SIG-M5 treated with dmso at 0.1 percent for 504 hours (cell line): ENCODE data around the gene ELFN2.
"Not testable (repeated sequence)": the region's sequence is repeated elsewhere in the genome, so short reads cannot be mapped to it uniquely, and the experiment has no call there.

Source experiments
- DNase-seq: peaks from one replicate; lab custom pipeline; 2025; ENCODE audit not compliant: unreplicated experiment; lab: John Stamatoyannopoulos, UW

The ELFN2 gene

DNA sequence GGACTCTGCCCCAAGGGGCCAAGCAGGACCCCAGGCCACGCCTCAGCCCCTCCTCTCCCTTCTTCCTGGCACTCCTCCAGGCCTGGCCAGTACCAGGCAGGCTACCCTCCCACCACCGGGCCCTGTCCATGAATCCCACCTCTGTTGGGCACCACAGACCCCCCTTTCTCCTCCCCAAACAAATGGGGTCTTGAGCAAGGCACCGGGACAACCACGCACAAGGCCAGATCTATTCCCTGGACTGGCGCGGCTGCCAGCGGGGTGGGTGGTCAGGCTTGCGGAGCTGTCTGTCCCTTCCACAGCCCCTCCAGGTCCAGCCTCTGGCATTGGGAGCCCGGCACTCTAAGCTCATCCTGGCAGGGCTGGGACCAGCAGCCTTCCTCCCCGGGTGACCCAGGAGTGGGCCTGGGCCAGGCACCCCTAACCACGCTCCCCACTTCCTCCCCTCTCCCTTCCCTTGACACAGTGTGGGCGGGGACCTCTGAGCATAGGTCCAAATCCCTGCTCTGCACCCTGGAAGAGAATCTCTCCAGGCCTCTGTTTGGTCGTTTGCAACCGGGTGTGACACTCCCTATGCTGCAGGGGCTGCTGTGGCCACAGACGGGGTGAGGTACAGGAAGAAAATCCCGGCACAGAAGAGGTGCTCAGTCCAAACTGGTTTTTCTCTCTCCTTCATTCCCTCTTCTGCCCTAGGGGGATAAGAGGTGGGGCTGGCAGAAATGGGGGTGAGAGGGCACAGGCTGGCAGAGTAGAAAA is 14.6 kb downstream of the ELFN2 start:
- DNase-seq: no peak

DNA sequence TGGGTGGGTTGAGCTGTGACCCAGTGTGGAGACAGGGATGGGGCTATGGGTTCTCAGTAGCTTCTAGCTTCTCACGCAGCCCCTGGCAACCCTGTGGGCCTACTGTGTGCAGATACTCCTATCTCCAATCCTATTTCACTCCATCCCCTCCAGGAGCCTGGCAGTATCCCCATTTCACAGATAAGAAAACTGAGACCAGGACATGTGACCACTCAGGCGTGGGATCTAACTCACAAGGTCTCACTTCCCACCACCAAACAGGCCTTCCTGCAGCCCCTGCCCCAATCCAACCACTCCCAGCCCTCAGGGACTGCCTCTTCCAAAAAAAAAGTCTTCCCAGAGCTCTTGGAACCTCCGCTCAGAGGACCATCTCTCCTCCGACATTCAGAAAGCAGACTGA is 15.6 kb downstream of the ELFN2 start:
- DNase-seq: no peak

- no peak for DNase-seq
Measured at GRCh38 chr22:37410174-37411055, 16.9 kb downstream of the ELFN2 start.

DNA sequence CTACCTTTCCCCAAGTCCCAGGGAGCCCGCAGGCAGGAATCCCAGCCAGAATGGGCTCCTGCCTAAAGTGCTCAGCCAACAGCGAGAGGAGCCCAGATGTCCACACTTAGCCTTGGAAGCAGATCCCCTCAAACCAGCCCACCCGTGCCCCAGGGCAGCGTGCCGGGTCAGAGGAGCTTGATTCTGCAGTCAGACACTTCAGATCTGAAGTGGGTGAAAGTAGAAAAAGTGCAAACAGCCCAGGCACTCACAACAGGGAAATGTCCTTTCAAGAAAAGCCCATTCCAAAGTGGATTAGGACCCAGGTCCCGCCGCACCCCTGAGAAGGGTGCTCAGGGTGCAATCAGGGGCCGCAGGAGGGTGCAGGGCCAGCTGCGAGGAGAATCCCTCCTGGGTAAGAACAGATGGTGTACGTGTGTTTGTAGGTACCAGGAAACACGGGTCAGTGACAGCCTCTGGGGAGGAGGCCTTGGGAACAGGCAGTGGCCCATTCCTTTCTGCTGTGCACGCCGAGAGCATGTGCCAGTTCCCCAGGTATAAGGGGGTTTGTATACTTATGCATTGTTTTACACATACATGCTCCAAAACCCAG is 17.7 kb downstream of the ELFN2 start:
- DNase-seq: no peak

GRCh38 chr22:37409031-37409430 is 18.2 kb downstream of the ELFN2 start:
- no peak for DNase-seq

GRCh38 chr22:37407856-37408255 is 19.4 kb downstream of the ELFN2 start:
- DNase-seq: no peak

DNA sequence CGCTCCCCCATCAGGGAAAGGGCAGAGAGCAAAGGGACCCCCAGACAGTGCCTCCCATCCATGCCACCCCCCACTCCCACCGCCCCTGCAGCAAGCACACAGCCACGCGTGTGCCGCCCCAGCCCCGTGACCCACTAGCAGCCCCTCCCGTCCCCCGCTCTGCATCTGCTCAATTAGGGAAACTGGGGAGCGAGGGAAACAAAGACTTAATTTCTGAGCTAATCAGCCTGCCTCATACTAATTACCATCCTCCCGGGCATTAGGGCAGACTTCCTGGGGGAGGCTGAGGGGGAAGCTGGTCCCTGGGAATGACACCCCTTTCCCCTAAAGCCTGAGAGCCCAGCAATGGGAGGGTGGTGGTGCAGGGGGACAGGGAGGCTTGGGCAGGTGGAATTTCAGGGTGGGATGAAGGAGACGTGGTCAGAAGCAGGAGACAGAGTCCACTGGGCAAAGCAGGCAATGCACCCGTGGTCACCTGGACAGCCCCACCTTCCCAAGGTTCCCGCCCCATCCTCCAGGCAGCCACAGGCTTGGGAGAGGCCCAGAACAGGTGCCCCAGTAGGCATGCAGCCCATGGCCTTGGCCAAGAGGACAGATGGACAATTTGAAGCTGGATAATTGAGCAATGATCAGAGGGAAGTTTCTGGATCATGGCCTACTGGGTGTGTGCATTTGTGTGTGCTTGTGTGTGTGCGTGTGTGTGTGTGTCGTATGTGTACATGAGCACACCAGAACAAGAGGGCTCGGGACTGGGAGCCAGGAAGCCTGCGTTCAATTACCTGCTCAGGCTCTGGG is 20.6 kb downstream of the ELFN2 start:
- DNase-seq: no peak

GRCh38 chr22:37404091-37404490 is 23.2 kb downstream of the ELFN2 start:
- no peak for DNase-seq

DNA sequence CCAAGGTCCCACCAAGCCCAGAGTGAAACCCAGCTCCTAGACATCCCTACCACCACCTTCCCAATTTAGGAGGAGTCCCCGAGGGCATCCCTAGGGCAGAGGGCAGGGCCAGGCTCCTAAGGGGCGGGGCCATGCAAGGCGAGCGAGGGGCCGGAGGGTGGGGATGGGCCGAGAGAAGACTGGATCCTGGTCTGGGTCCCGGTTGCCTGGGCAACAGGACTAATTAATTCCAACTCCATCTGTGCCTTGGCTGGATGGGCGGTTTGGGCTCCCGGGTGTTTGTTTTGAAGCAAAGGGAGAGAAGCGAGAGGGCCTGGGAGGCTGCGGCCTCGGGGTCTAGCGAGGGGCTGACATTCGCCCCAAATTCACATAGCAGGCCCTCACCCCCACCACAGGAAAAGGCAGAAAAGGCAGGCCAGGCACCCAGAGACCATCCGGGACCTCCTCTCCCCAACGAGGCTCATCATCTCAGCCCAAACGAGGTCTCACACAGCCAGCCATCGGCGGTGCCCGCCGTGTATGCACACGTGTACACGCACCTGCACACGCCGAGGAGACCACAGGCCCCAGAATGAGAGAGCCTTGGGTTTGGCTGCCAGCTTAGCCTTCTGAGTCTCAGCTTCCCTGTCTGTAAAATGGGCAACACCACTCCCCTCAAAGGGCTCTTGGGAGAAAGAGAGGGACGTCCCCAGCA is 23.9 kb downstream of the ELFN2 start:
- DNase-seq: no peak

DNA sequence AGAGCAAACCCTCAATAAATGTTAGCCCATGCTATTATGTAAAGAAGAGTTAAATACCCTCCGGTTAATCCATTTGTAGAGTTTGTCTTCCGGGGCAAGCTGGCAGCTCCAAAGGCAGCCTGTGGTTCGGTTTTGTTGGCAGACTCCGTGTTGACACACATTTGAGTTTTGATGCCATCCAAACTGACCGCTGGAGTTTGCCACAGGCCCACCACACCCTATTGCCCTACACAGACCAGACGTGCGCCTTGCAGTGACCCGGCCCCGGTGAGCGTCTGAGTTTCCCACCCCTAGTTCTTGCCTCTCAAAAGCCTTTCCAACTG is 25.1 kb downstream of the ELFN2 start:
- no peak for DNase-seq

DNA sequence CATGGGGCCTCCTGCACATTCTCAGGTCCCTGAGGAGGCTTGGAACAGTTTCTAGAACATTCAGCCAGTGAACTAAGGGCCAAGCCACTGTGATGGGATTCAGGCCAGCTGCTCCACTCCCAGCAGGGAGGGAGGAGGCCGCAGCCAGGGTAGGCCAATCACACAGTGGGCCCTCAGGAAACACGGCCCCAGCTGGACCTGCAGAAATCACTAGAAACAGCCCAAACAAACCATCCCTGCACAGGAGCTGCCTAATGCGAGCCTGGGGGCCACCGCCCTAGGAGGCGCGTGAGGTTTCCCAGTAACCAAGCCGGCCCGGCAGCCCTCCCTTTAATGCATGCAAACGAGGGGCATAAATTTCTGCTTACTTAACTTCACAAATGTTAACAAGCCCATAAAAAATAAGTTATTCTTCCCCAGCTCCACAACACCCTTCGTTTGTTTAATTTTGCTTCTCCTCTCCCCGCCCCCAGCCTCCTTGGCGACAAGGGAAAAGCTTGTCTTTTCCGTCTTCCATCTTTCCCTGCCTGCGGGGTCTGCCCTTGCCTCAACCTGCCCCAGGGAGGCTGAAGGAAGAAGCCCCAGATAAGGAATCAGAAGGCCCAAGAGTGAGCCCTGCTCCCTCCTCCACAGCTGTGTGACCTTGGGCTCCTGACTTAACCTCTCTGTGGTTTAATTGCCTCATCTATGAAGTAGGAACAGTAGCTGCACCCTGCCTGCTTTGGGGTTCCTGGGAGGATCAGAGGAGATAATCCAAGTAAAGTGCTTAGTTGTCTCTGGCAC is 25.7 kb downstream of the ELFN2 start:
- DNase-seq: no peak

DNA sequence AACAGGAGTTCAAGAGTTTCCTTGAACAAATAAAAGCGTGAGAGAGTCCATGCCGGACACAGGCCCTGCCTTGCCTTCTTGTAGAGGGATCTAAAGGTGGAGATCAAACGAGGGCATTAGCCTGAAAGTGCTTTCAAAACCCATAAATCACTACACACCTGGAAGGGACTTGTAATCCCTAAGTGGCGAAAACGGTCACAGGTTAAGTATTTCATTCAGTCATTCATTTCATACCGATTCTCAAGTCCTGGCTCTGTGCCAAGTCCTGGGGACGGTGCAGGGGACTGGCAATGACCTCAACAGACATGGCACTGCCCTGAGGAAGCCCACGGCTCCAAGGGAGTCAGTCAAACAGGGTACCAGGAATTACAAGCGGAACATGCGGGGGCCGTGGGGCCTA is 26.6 kb downstream of the ELFN2 start:
- no peak for DNase-seq

DNA sequence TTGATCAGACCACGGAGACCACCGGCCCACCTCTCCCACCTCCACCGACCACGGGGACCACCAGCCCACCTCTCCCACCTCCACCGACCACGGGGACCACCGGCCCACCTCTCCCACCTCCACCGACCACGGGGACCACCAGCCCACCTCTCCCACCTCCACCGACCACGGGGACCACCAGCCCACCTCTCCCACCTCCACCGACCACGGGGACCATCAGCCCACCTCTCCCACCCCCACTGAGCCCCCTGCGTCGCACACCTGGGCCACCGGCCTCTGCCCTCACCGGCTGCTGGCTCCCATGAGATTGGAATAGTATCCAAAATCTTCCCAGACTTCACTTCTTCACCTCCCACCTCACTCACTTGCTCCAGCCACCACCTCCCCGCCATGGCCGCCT is 27.8 kb downstream of the ELFN2 start:
- DNase-seq: not testable (repeated sequence)

GRCh38 chr22:37397226-37397625 is 30.1 kb downstream of the ELFN2 start:
- no peak for DNase-seq

DNA sequence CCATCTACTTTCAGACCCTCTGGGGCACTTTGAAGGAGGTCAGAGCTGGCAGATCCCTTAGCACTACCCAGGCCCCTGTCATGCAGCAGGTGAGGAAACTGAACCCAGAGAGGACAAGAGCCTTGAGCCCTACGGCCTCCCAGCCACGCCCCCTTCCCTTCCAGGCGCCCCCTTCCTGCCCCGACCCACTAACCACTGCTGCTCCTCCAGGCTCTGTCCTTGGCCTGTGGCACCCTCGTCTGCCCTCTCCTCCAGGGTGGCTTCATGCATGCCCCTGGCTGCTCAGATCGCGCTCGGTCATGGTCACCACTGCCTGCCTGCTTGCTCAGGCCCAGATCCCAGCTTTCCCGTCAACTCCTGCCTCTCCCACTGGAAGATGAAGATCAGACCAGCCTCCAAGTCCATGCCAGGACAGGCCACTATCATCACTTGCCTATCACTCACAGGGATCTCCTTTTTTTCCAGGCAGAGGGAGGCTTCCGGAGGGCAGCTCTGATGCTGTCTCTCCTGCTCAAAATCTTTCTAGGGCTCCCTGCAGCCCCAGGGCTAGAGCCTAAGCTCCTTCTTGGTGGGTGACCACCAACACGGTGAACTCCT is 30.7 kb downstream of the ELFN2 start:
- DNase-seq: no peak

GRCh38 chr22:37394341-37394740 is 32.9 kb downstream of the ELFN2 start:
- DNase-seq: no peak

DNA sequence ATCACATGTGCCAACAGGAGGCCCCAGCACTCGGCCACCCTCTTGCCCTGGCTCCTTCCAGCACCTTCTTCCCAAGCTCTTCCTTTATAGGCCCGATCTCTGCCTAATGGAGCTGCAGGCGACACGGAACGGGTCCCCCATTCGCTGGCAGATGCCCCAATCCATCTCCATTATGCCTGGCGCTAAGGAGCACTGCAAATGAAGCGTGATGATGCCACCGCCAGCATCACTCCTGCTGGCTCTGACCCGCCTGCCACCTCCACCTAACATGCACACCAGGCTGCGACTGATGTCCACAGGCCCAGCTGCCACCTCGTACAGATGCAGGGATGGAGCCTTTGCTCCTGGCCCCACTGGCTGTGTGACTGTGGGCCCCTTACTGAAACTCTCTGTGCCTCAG is 33.5 kb downstream of the ELFN2 start:
- no peak for DNase-seq

DNA sequence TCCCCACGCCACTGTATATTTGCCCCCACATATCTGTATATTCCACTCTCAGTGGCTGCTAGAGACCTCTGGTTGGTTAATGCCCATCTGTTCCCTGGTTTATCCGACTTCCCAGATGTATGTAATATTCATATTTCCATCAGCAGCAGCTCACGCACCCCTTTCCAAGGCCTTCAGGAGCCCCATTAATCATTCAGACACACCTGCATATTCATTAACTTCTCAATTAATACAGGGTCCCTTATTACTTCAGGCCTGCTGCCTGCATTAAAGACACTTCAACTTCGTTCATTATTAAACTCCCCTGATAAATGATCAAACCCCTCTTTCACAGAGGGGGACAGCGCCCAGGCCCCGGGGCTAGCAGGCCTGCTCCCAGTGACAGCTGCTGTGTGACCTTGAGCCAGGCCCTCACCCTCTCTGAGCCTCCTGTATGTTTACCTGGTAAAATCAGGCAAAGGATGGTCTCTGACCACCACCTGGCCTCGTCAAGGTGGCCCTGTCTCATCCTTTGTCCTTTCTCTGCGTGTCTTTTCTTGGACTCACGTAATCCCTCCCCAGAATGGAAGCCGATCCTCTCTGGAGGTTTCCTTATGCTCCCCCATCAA is 34.5 kb downstream of the ELFN2 start:
- no peak for DNase-seq

DNA sequence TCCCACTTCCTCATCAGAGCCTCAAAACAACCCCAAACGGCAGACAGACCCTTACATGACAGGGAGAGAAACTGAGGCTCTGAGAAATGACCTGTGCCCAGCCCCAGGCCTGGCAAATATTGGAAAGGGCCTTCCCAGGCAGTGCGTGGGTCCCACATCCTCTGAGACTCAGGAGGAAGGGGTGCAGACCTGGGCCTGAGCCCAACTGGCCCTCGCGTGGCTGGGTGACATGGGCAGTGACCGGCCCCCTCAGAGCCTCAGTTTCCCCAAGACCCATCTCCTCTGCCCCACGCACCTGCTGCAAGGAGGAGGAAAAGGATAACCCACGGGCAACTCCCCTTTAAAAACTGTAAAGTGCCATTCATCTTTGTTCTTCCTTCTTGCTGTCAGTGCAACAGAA is 35.6 kb downstream of the ELFN2 start:
- DNase-seq: no peak
